Liver (tissue), 3 donors: ENCODE data around the gene CD34.

Experiments used
- CTCF ChIP-seq: fragments of 150-350 bp; IDR thresholded peaks from 2 replicates; pipeline ENCODE4 v1.5.1; 2017; ENCODE audit warnings: improper control_type of control experiment, low read depth, low read length; ENCODE audit not compliant: missing input control
- EGR1 ChIP-seq, 2 donors: IDR thresholded peaks; 2 replicates each; pipeline ENCODE4 v1.6.1; 2016 to 2018; ENCODE audit warnings: antibody characterized with exemption in 2 of 2, low read depth in 2 of 2
- FOXA1 ChIP-seq: IDR thresholded peaks from 2 replicates; pipeline ENCODE4 v1.6.1; 2016; ENCODE audit warnings: antibody characterized with exemption
- GABPA ChIP-seq, 2 donors: IDR thresholded peaks in 1 of 2; conservative IDR thresholded peaks in 1 of 2; 2 replicates each; pipeline ENCODE4 v1.6.1; 2016; ENCODE audit warnings: antibody characterized with exemption in 2 of 2, mild to moderate bottlenecking in 1 of 2, moderate library complexity in 1 of 2
- JUND ChIP-seq, 2 donors: IDR thresholded peaks; 2 replicates each; pipeline ENCODE4 v1.6.1; 2016; ENCODE audit warnings: antibody characterized with exemption in 2 of 2
- NR2F2 ChIP-seq: IDR thresholded peaks from 2 replicates; pipeline ENCODE4 v1.6.1; 2016; ENCODE audit warnings: antibody characterized with exemption
- RAD21 ChIP-seq, 2 donors: IDR thresholded peaks; 2 replicates each; pipeline ENCODE4 v1.6.1; 2016; ENCODE audit warnings: antibody characterized with exemption in 2 of 2, mild to moderate bottlenecking in 2 of 2
- RXRA ChIP-seq, 2 donors: IDR thresholded peaks; 2 replicates each; pipeline ENCODE4 v1.6.1; 2017 to 2018; ENCODE audit warnings: antibody characterized with exemption in 2 of 2, mild to moderate bottlenecking in 1 of 2
- TAF1 ChIP-seq: conservative IDR thresholded peaks from 2 replicates; pipeline ENCODE4 v1.6.1; 2016; ENCODE audit warnings: antibody characterized with exemption, mild to moderate bottlenecking
- donor health status: healthy.
- donor health status: healthy.

GRCh38 chr1:207867136-207868109 lies 43.5 kb downstream of the CD34 start:
- TF ChIP-seq CTCF (no peak), JUND (IDR thresholded peaks at IDR 0.05) (no peak), GABPA (IDR thresholded peaks at IDR 0.05 in 1 of 2, conservative IDR thresholded peaks at IDR 0.05 in 1 of 2) (no peak), RXRA (IDR thresholded peaks at IDR 0.05) (no peak), RAD21 (IDR thresholded peaks at IDR 0.05) (no peak), EGR1 (IDR thresholded peaks at IDR 0.05; ENCODE audit: low read depth in 2 of 2) (no peak), FOXA1 (no peak), TAF1 (no peak), NR2F2 (no peak)
